Activated T-cell treated with anti-CD3 and anti-CD28 coated beads, Interleukin-2, amount 50 U/mL, for 24 hours (primary cell): ENCODE measurements around the gene TIGD1.
"Not testable (repeated sequence)": the region's sequence is repeated elsewhere in the genome, so short reads cannot be mapped to it uniquely, and the experiment has no call there.

Experiments
- DNase-seq: peaks from one replicate; pipeline ENCODE4 v3.0.0-alpha.2; 2020
- H3K27ac Mint-ChIP-seq: 2 replicates; pipeline ENCODE4 v1.8.0; 2020; ENCODE audit warnings: mild to moderate bottlenecking, mixed read lengths
- H3K27me3 Mint-ChIP-seq: 2 replicates; pipeline ENCODE4 v1.8.0; 2020; ENCODE audit warnings: mixed read lengths
- H3K36me3 Mint-ChIP-seq: 2 replicates; pipeline ENCODE4 v1.8.0; 2020; ENCODE audit warnings: low read depth, mixed read lengths
- H3K4me1 Mint-ChIP-seq: 2 replicates; pipeline ENCODE4 v1.8.0; 2020; ENCODE audit warnings: low read depth, mixed read lengths
- H3K4me3 Mint-ChIP-seq: 2 replicates; pipeline ENCODE4 v1.8.0; 2020; ENCODE audit warnings: mild to moderate bottlenecking, moderate library complexity, mixed read lengths
- H3K9me3 Mint-ChIP-seq: 2 replicates; pipeline ENCODE4 v1.8.0; 2020; ENCODE audit warnings: mixed read lengths

Gene TIGD1

GRCh38 chr2:232537499-232537898 lies 12.9 kb downstream of the TIGD1 start:
- no peak for DNase-seq
- peaks cover under 1% of the 10 kb centered on the region for H3K4me1 Mint-ChIP-seq
- H3K27me3 Mint-ChIP-seq = peaks cover 24% of the 10 kb centered on the region
- no peaks in the 10 kb centered on the region for H3K9me3 Mint-ChIP-seq
- no peaks in the 10 kb centered on the region for H3K36me3 Mint-ChIP-seq
- H3K4me3 Mint-ChIP-seq = no peak overlapping the region
- H3K27ac Mint-ChIP-seq = no peak overlapping the region

GRCh38 chr2:232537079-232537478 lies 13.3 kb downstream of the TIGD1 start:
- no peaks in the 10 kb centered on the region for H3K9me3 Mint-ChIP-seq
- no peak overlapping the region for H3K4me3 Mint-ChIP-seq
- DNase-seq = no peak
- H3K4me1 Mint-ChIP-seq = no peaks in the 10 kb centered on the region
- H3K27me3 Mint-ChIP-seq = peaks cover 25% of the 10 kb centered on the region
- no peaks in the 10 kb centered on the region for H3K36me3 Mint-ChIP-seq
- no peak overlapping the region for H3K27ac Mint-ChIP-seq

- H3K27me3 Mint-ChIP-seq = peaks cover 29% of the 10 kb centered on the region
- DNase-seq = no peak
- no peaks in the 10 kb centered on the region for H3K9me3 Mint-ChIP-seq
Measured at GRCh38 chr2:232535761-232536530, 14.4 kb downstream of the TIGD1 start.

GRCh38 chr2:232534940-232535651 lies 15.3 kb downstream of the TIGD1 start:
- H3K4me3 Mint-ChIP-seq = no peak overlapping the region
- DNase-seq = no peak
- peaks cover 37% of the 10 kb centered on the region for H3K27me3 Mint-ChIP-seq
- H3K36me3 Mint-ChIP-seq = no peaks in the 10 kb centered on the region
- no peaks in the 10 kb centered on the region for H3K4me1 Mint-ChIP-seq
- no peaks in the 10 kb centered on the region for H3K9me3 Mint-ChIP-seq
- no peak overlapping the region for H3K27ac Mint-ChIP-seq

More at GRCh38 chr2:232535761-232536530, 14.4 kb downstream of the TIGD1 start:
- Mint-ChIP-seq H3K36me3 (no peaks in the 10 kb centered on the region), H3K27ac (no peak overlapping the region), H3K4me1 (no peaks in the 10 kb centered on the region), H3K4me3 (no peak overlapping the region)

- no peaks in the 10 kb centered on the region for H3K9me3 Mint-ChIP-seq
- no peaks in the 10 kb centered on the region for H3K36me3 Mint-ChIP-seq
- no peak overlapping the region for H3K27ac Mint-ChIP-seq
- peaks cover 4% of the 10 kb centered on the region for H3K4me1 Mint-ChIP-seq
- no peak overlapping the region for H3K4me3 Mint-ChIP-seq
- peaks cover 44% of the 10 kb centered on the region for H3K27me3 Mint-ChIP-seq
- DNase-seq = no peak
Measured at GRCh38 chr2:232533944-232534710, 16.2 kb downstream of the TIGD1 start.

- not testable (repeated sequence) for H3K36me3 Mint-ChIP-seq, DNase-seq, H3K4me3 Mint-ChIP-seq, H3K27ac Mint-ChIP-seq, H3K9me3 Mint-ChIP-seq
- Mint-ChIP-seq H3K4me1 (peaks cover 13% of the 10 kb centered on the region), H3K27me3 (peaks cover 48% of the 10 kb centered on the region)
Measured at GRCh38 chr2:232532821-232533220, 17.5 kb downstream of the TIGD1 start.

- no peaks in the 10 kb centered on the region for H3K36me3 Mint-ChIP-seq
Measured at GRCh38 chr2:232532419-232532818, 17.9 kb downstream of the TIGD1 start.

GRCh38 chr2:232530626-232531260 lies 19.6 kb downstream of the TIGD1 start:
- Mint-ChIP-seq H3K27me3 (peaks cover 46% of the 10 kb centered on the region), H3K4me3 (no peak overlapping the region), H3K27ac (no peak overlapping the region), H3K9me3 (no peaks in the 10 kb centered on the region), H3K4me1 (peaks cover 13% of the 10 kb centered on the region), H3K36me3 (no peaks in the 10 kb centered on the region)
- no peak for DNase-seq

More at GRCh38 chr2:232532419-232532818, 17.9 kb downstream of the TIGD1 start:
- Mint-ChIP-seq H3K9me3 (no peaks in the 10 kb centered on the region), H3K4me1 (peaks cover 13% of the 10 kb centered on the region), H3K4me3 (no peak overlapping the region), H3K27me3 (peaks cover 47% of the 10 kb centered on the region), H3K27ac (no peak overlapping the region)
- DNase-seq = no peak

GRCh38 chr2:232529806-232530547 lies 20.4 kb downstream of the TIGD1 start:
- no peaks in the 10 kb centered on the region for H3K9me3 Mint-ChIP-seq
- H3K27ac Mint-ChIP-seq = no peak overlapping the region
- H3K4me1 Mint-ChIP-seq = peaks cover 13% of the 10 kb centered on the region
- H3K36me3 Mint-ChIP-seq = no peaks in the 10 kb centered on the region
- H3K27me3 Mint-ChIP-seq = peaks cover 50% of the 10 kb centered on the region
- no peak overlapping the region for H3K4me3 Mint-ChIP-seq
- no peak for DNase-seq

GRCh38 chr2:232528746-232529460 lies 21.5 kb downstream of the TIGD1 start:
- H3K27ac Mint-ChIP-seq = no peak overlapping the region
- H3K4me1 Mint-ChIP-seq = peaks cover 16% of the 10 kb centered on the region
- no peaks in the 10 kb centered on the region for H3K36me3 Mint-ChIP-seq
- no peaks in the 10 kb centered on the region for H3K9me3 Mint-ChIP-seq
- DNase-seq = no peak
- peaks cover 58% of the 10 kb centered on the region for H3K27me3 Mint-ChIP-seq
- H3K4me3 Mint-ChIP-seq = no peak overlapping the region

GRCh38 chr2:232527905-232528470 lies 22.4 kb downstream of the TIGD1 start:
- Mint-ChIP-seq H3K27me3 (peaks cover 61% of the 10 kb centered on the region), H3K4me1 (peaks cover 20% of the 10 kb centered on the region), H3K4me3 (no peak overlapping the region), H3K36me3 (no peaks in the 10 kb centered on the region), H3K27ac (no peak overlapping the region), H3K9me3 (no peaks in the 10 kb centered on the region)
- no peak for DNase-seq

- H3K4me1 Mint-ChIP-seq = peaks cover 20% of the 10 kb centered on the region
- H3K27me3 Mint-ChIP-seq = peaks cover 64% of the 10 kb centered on the region
- no peaks in the 10 kb centered on the region for H3K9me3 Mint-ChIP-seq
- no peak for DNase-seq
- H3K4me3 Mint-ChIP-seq = no peak overlapping the region
- H3K27ac Mint-ChIP-seq = no peak overlapping the region
- no peaks in the 10 kb centered on the region for H3K36me3 Mint-ChIP-seq
Measured at GRCh38 chr2:232526372-232526941, 23.9 kb downstream of the TIGD1 start.
